Measurements from ENCODE around the gene GAD1.

The GAD1 gene

DNA sequence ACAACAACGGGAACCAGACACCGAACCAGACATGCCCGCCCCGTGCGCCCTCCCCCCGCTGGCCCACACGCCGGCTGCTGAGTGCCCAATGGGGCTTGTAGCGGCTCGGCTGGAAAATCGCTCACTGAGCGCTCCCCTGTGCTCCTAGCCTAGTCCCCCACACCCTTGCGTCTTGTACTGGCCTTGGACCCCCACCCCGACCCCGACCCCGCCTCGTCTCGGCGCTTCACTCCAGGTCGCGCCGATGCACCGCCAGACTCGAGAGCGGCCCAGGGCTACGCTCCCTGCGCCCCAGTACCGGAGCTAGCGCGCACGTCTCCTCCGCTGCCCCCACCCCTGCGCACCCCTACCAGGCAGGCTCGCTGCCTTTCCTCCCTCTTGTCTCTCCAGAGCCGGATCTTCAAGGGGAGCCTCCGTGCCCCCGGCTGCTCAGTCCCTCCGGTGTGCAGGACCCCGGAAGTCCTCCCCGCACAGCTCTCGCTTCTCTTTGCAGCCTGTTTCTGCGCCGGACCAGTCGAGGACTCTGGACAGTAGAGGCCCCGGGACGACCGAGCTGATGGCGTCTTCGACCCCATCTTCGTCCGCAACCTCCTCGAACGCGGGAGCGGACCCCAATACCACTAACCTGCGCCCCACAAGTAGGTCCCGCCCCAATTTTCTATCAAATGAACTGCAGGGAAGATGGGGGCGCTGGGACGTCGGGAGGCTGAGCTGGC is 1.5 kb downstream of the GAD1 start:
- no peak for DNase-seq (ENCODE audit: low read depth in 3 of 3)

DNA sequence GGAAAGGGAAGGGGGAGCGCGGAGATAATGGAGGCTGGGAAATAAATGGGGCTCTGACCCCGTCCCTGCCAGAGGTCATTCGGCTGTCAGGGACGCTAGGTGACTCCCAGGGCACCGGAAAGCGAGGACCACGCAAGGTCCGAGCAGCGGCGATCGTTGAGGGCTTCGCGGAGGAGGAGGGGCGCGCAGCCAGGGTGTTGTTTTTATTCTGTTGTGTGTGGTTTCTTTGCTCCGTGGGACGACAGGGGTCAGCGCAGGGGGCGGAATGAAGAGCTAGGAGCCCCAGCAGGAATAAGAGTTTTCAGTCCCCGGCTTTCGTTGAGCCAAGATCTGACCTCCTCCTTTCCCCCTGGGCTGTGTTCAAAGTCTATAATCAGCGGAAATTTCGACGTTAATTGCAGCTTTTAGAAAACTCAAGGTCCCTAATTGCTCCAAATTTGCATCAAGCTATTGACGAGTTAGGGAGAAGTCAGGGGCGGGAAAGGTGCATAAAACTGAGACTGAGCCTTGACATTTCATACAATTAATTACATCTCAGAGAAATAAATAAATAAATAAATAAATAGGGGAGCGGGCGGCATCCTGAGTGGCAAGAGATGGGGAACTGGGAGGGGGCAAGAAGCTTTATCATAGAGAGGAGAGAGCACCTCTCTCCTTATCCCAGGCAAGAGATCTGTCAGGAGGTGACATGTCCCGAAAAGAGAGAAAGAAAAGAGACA is 2.2 kb downstream of the GAD1 start:
- no peak for DNase-seq (ENCODE audit: low read depth in 3 of 3)

DNA sequence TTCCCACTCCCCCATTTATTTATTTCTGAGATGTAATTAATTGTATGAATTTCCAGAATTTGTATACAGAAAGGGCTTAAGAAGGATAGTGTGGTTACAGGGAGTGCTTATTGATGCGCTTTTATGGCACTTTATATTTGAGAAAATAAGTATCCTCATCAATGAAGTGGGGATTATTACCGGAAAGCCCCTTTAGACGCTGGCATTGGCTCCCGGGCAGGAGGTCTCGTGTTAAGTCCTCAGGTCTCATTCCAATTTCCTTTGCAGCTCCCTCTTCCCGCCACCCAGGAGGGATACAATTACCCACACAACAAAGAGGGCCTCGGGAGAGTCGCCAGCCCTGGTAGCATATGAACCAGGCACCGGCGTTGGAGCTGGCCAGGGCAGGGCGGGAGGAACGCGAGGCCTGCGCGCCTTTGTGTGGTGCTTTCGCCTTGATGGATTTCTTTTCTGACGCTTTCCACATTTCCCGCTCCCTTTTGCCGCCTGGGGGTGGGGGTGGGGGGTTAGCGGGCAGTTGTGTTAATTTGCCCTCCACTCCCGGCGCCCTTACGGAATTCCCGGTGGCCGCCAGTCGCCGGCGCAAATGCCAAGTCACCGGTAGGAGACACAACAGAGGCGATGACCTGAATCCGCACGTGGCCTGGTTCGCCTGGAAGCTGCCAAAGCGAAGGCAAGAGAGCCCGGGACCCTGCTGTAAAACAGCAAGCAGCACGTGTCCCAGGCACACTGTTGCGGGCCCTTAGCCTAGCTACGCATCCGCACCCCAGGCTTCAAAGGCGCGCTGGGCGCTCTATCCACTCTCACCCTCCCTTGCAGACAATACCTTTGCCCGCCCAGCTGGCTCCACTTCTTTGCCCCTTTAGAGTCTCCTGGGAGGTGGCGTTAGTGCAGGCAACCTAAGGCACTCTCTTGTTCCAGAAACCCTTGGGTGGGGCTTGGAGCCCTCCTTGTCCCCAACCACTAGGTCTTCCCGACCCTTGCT is 3.3 kb downstream of the GAD1 start:
- no peak for DNase-seq (ENCODE audit: low read depth in 3 of 3)

DNA sequence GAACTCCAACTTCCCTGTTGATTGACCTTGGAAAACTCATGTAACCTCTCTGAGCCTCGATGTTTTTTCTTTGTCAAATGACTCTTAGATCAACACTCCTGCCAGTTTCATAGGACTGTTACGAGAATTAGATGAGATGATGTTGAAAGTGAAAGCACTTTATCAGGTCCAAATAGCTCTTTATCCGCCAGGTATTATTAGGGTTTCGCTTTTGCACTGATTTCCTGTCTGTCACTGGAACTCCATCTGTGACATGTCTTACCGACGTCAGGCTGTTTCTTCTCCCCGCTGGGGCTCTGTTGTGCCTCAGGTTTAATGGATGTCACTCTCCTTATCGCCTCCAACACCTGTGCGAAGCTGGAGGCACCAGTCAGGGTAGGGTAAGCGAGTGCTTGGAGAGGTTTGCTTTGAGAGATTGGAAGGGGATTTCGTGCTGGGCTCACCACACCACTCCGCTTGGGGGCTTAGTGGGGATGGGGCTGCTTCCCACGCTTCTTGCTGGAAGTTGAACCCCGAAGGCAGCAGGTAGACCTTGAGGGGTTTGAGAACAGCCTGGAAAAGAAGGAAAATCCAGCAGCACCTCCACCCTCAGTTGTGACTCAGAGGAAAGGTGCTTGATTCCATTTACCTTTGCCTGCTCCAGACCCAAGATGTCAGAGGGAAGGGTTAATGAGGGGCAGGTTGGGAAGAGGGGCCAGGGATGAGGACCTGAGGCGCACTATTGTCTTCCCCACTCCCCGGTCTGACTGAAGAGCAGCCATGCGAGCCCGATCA is 4.3 kb downstream of the GAD1 start:
- DNase-seq (ENCODE audit: low read depth in 3 of 3), result no peak

DNA sequence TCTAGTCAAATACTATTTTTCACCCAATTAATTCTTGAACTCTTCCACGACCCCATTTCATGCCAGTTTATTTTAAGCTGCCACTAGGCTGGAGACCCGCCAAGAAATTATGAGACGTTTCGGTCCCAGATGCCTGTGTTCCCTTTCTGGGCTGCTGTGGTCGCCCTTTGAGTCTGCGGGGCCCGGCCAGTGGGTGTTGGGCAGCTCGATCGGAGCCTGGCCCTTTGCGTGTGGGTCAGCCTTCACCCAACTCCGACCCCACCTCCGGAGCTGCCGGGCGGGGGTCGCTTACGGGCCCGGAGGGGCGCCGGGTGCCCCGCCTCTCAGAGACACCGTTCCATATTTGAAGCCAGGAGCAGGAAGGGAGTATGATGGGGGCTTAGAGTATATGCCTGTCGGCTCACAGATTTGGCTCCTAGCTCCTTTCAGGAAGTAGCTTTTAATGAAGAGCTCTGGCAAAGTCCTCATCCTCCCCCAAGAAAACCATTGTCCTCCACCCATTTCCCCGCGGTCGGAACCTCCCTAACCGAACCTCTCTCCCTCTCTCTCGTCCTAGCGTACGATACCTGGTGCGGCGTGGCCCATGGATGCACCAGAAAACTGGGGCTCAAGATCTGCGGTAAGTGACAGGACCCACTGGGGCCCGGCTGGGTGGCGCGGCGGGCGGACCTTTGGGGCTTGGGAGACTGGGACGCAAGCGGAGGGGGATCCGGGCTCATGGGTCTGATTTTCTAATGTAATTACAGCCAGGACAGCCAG is 5.0 kb downstream of the GAD1 start:
- DNase-seq (ENCODE audit: low read depth in 3 of 3), result no peak

DNA sequence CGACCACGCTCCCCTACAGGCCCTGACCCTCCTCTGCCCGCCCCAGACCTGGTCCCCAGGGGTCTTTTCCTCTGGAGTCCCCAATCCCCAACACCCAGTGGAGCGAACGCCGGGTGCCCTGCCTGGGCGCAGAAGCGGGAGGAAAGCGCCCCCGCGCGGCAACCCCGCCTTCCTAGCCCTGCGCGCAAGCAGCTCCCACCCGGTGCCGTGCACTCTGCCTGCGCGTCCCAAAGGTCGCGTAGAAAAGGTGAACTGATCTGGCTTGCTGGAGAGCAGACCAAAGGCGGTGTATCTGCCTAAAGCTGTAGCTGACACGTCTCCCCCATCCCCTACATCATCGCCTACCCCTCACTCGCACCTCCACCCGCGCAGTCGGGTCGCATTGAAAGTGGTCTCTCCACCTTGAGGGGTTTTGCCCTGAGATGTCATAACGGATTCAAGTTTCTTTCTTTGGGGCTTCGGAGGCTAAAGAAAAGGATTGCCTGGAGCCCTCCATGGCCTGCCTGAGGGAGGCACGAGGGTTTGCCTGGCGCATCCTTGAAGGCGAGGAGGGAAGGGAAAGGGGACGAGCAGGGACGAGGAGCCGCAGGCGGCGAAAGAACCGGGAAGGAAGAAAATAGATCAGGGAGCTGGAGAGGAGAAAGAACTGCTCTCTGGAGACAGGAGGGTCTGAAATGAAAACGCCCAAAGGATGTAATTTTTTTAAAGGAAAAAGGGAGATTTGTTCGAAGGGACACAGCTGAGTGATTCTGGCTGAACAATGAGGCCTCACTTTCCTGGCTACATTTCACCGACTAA is 5.8 kb downstream of the GAD1 start:
- DNase-seq (ENCODE audit: low read depth in 3 of 3), result peak in 1 of 3 experiments; percentile 55

DNA sequence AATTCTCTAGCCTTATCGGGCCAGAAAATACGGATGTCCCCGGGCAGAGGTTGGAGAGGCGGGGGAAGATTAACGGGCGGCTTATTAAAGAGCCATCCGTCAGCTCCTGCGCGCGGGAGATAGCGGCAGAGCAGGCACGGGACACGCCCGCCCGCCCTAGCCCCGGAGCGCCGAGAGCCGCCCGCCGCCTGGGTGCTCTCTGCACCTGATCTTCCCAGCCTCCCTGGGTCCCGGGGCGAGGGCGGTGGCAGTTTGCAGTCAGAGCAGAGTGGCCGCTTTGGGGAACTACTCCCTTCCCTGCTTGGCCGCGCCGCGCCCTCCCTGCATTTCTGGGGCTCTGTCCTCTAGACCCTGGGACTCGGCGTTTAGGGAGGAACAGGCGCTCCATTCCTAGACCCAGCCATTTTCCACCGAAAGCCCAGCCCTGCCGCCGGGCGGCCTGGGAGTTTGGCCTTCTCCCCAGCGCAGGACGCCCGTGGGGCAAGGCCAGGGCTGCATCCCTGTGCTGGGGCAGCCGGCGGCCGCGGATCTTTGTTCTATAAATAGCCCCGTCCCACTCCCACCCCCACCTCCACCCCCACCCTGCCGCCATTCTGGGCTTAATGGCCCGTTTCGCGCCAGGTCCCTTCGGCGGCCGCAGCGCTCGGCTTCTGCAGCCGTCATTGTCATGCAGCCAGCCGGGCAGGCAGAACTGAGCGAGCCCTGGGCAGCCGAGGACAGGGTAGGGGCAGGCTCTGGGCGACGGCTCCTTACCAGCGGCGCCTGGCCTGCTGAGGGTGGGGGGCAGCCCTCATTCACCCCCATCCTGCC is 6.6 kb downstream of the GAD1 start:
- DNase-seq (ENCODE audit: low read depth in 3 of 3), result no peak

DNA sequence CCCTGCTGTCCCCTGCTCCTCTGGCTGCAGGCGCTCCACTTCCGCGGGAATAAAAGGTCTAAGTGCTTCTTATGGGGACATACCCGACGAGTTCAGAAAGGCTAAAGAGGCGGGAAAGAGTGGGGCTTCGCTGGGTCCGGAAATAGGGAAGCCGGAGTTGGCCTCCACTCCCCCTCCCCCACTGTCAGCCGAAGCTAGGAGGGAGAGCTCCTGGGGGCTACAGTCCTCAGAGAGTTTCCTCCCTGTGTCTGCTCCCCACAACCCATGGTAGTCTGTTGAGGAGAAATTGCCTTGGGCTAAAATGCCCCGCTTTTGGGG is 7.2 kb downstream of the GAD1 start:
- no peak for DNase-seq (ENCODE audit: low read depth in 3 of 3)

DNA sequence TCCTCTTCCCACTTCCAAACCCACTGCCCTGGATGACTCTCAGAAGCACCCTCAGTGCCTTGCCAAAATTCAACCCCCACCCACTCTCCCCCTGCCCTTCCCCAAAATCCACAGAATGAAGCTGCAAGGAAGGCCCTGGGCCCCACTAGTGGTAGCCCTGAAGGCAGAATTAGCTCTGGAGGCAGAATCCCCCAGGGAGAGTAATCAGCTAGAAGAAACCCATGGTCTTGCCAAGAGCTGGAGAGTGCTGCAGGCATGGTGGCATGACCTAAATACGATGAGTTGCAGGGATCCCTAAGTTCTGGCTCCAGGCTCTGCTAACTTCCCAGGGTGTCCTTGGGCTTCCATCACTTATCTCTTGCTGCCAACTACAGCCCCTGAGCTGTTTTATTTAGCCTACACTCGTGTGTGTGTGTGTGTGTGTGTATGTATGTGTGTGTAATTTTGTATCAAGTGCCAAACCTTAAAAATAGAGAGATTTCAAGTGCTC is 7.9 kb downstream of the GAD1 start:
- no peak for DNase-seq (ENCODE audit: low read depth in 3 of 3)

DNA sequence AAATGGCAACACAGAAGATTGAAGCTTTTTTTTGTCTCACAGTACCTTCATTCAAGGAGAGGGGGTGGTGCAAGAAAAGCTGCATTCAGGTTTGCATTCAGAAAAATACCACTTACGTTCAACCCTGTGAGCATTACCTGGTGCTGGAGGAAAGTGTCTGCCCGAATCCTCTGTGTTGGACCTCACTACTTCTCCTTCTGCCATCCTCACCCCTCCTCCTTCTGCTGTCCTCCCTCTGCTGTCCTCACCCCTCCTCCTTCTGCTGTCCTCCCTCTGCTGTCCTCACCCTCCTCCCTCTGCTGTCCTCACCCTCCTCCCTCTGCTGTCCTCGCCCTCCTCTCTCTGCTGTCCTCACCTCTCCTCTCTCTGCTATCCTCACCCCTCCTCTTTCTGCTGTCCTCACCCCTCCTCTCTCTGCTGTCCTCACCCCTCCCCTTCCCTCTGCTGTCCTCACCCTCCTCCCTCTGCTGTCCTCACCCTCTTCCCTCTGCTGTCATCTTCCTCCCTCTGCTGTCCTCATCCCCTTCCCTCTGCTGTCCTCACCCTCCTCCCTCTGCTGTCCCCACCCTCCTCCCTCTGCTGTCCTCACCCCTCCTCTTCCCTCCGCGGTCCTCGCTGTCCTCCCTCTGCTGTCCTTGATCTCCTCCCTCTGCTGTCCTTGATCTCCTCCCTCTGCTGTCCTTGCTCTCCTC is 11.3 kb downstream of the GAD1 start:
- DNase-seq (ENCODE audit: low read depth in 3 of 3), result no peak

DNA sequence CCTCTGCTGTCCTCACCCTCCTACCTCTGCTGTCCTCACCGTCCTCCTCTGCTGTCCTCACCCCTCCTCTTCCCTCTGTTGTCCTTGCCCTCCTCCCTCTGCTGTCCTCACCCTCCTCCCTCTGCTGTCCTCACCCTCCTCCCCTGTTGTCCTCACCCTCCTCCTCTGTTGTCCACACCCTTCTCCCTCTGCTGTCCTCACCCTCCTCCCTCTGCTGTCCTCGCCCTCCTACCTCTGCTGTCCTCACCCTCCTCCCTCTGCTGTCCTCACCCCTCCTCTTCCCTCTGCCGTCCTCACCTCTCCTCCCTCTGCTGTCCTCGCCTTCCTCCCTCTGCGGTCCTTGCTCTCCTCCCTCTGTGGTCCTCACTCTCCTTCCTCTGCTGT is 11.8 kb downstream of the GAD1 start:
- DNase-seq (ENCODE audit: low read depth in 3 of 3), result no peak

DNA sequence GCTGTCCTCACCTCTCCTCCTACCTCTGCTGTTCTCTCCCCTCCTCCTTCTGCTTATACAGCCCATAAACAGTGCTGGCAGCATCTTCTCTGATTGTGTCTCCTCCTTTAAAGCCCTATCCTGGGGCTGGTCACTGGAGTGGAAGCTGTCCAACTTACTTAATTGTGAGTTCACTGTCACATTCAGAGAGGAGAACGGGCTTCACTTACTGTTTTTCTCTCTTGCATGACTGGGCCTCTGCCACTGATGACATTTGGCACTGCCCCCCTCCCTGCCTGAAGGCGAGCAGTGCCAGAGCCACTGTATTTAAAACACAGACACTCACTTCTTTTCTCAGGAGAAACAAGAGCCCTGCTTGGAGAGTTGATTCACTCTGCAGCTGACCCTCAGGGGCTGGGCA is 12.3 kb downstream of the GAD1 start:
- DNase-seq (ENCODE audit: low read depth in 3 of 3), result no peak

DNA sequence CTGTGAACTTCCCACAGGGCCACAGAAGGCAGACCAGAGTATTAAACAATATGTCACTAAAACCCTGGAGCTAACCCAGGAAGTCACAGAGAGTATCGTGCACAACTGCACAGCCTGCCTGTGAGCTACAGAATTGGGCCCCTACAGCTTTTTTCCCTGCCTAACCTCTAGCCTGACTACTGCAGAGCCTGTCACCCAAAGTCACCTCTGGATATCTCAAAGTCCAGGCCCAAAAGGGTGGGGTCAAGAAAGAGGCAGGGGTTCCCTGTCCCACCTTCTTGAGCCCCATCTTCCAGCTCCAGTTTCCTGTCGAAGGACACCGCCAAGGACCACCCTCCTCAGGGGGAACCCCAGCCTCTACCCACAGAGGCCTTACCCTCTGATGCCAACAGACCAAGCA is 13.5 kb downstream of the GAD1 start:
- DNase-seq (ENCODE audit: low read depth in 3 of 3), result no peak

DNA sequence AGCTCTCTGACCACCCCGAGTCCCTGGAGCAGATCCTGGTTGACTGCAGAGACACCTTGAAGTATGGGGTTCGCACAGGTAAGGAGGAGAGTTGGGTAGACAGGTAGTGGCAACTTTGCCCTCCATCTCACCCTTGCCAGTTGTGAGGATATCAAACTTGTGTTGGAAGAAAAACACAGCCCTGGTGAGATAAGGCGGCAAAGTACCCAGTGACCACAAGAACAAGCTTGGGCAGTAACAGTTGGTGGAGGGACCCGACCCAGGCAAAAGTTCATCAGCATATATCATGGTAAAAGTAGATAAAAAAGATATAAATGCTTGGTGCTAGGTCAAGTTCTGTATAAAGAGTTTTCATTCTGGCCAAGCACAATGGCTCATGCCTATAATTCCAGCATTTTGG is 14.4 kb downstream of the GAD1 start:
- no peak for DNase-seq (ENCODE audit: low read depth in 3 of 3)

DNA sequence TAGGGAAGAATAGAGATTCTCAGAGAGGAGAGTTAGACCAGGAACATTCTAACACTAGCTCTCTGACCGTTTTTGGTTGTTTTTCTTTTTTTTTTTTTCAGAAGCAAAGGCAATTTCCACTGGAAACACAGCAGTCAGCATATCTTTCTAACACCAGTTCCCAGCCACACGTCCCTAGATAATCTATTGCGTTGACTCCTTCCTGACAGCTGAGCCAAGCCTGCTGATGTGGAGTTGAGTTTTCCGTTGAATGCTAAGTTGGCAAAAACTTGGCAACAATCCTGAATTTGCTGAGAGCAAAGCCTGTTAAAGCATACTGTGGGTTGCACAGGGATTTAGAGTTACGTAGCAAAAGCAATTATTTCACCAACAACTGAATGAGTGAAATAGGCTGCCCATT is 19.3 kb downstream of the GAD1 start:
- no peak for DNase-seq (ENCODE audit: low read depth in 3 of 3)

DNA sequence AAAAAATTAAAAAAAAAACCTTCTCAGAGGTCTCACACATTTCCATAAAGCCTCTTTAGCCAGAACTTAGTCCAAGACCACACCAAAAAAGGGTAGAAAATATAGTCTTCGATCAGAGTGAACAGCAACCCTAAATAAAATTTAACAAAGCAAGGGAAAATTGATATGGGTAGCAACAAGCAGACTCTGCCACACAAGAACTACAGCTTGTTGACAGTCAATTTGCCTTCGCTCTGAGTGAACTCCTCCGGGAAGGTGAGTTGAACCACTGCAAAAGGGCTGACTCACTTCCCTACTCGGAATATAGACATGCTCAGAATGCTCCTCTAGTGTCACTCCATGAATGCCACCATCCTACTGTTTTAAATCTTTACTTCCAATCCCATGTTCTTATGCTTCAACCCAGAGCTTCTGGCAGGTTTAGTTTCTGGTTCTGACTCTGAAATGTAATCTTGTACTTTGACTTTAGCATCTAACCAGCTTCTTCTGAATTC is 24.1 kb downstream of the GAD1 start:
- DNase-seq (ENCODE audit: low read depth in 3 of 3), result no peak

DNA sequence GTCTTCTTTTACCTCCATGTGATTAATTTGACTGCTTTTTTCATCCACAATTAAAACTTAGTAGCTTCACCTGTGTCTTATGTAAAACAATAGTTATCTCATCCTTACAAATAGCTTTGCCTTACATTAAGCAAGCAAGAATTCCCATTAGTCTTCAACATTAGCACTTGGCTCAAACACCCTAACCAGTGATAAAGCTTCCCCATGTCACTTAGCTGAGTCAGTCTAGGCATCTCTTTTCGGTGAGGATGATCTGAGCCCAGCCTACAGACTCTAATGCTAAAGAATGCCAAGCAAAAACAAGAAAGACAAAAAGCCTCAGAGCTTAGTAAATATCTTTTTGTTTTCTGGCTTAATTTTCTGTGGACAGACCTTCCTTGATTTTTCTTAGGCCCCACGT is 26.1 kb downstream of the GAD1 start:
- DNase-seq (ENCODE audit: low read depth in 3 of 3), result no peak

DNA sequence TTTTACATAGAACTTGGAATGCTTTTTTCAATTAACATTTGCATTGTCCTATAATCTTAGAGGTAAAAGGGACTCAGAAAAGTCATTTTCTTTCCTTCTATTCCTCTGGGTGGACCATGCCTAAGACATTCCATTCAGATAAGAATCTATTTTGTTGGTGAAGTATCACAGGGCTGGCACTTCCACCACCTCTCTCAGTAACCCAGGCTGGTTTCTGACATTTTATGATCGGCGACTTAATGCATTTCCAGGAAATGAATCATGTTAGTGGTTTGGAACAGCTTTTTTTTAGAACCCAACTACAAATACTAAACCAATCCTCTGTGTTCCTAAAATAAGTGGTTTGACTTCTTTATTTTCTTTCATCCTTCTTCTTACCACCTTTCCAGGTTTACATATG is 27.0 kb downstream of the GAD1 start:
- no peak for DNase-seq (ENCODE audit: low read depth in 3 of 3)

Measured in stimulated activated CD4-positive, alpha-beta T cell treated with anti-CD3 and anti-CD28 coated beads, TNF-alpha, amount 100 ng/mL, for 24 hours (primary cell).